GM18498 (cell line): ENCODE data around the gene KCTD12.

Source experiments
- ATAC-seq: cut with Tn5 transposase; IDR thresholded peaks from one replicate; pipeline ENCODE4 v1.9.1; 2021; ENCODE audit warnings: mild to moderate bottlenecking, moderate library complexity; ENCODE audit not compliant: unreplicated experiment

KCTD12 gene

GRCh38 chr13:76860706-76861105, 25.5 kb downstream of the KCTD12 start:
- ATAC-seq, result no peak

DNA sequence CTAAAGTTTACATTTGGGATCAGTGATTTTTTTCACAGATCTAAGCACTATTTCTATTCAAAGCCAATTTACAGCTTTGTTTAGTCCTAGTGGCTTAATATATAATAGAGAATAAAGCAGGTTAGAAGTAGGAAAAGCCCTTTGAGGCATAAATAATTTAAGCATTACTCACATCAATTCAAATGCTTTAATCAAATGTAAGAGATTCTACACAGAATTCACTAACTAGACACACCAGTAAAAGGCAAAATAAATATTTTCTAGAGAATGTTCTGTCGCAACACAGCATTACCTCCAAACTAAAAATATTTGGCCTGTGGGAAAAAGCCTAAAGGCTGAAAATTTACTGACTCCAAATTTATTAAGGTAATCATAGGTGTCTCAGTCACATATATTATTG, 31.3 kb downstream of the KCTD12 start:
- no peak for ATAC-seq

GRCh38 chr13:76853921-76854608, 32.1 kb downstream of the KCTD12 start:
- ATAC-seq, result no peak

DNA sequence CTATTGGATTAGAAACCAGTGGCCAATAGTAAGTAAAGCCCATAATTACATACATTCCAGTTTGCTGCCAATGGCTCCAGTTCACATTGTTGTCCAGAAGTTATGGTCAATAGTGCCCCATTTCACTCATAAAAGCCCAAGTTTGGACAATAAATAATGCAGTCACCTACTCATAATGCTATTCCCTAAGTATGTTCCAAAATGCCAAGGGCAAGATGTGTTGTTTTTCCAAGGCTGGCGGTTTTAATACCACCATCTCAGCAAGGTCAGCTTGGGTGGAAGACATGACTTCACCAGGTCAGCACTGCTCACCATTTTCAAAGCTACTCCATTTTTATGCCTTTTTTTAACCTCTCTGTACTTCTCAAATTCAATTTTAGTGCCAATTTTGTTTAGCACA, 32.7 kb downstream of the KCTD12 start:
- ATAC-seq, result no peak

GRCh38 chr13:76852986-76853385, 33.2 kb downstream of the KCTD12 start:
- no peak for ATAC-seq

DNA sequence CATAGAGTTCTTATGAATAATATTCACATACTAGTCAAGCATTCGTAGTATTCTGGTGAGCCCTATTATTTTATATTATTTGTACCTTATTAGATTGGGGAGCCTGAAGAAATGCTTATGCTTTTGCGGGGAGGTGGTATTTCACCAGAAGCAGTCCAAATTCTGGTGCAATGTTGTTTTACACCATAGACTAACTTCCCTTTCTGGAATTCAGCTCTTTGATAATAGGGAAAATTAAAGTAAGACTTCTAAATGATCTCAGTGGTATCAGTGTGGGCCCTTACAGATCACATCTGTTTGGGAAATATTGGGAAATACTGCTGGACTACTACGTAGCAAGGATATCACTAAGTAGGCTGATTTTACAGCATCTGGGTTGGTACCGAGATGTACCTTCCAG, 34.2 kb downstream of the KCTD12 start:
- ATAC-seq, result no peak

DNA sequence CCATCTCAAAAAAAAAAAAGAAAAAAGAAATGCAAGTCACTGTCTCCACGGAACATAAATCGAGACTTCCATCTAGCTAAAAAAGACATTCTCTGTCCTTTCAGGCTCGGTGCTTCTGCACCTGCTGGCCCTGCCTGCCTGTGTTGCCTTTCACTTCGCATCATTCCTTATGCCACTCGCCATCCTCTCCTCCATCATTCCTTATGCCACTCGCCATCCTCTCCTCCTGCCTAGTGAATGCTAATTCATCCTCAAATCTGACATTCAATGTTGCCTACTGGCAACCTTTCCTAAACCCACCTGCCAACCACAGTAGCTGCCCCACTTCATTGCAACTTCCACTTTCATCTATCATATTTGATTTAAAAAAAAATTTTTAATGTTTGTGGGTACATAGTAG, 36.7 kb downstream of the KCTD12 start:
- ATAC-seq, result no peak

- no peak for ATAC-seq
Observed at GRCh38 chr13:76848596-76848995, 37.6 kb downstream of the KCTD12 start.

GRCh38 chr13:76846363-76846762, 39.8 kb downstream of the KCTD12 start:
- ATAC-seq, result no peak

GRCh38 chr13:76845865-76846264, 40.3 kb downstream of the KCTD12 start:
- ATAC-seq, result no peak

GRCh38 chr13:76845367-76845766, 40.8 kb downstream of the KCTD12 start:
- no peak for ATAC-seq

GRCh38 chr13:76837801-76838200, 48.4 kb downstream of the KCTD12 start:
- ATAC-seq, result no peak

DNA sequence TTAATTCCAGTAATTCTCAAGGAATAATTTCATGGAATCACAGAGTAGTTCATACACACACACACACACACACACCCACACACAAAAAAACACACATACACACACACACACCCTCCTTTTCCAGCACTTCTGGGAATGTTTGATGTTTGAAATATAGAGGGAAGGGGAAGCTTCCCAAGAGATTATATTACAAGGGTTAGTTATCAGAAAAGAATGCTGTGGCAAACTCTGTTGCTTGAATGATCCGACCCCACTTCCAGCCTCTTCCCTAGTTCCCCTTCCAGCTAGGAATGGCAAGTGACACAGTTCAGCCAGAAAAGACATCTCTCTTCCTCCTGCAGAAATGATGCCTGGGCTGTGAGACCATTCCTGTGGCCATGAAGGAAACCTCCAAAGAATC, 49.9 kb downstream of the KCTD12 start:
- ATAC-seq, result no peak

DNA sequence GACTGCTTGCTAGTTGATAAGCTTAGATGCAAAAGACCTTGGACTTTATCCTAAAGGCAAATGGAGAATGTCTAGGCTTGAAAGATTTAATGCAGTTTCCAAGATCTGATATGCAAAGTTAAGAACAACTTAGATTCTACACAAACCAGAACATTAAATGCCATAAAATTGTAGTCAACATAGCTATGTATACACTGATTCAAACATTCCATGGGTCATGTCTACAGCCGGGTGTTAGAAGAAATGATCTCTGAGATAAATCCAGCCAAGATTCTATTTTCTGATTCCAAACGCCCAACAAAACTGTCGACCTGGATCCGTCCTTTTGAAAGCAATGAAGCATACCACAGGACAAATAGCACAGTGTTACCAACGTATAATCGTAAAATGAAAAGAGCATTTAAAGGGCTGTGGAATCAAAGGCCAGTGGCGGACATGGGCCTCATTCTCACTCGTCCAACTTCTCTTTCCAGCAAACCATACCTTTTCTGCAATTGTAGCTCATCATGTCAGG, 52.7 kb downstream of the KCTD12 start:
- no peak for ATAC-seq

- ATAC-seq, result no peak
Observed at GRCh38 chr13:76832258-76832988, 53.8 kb downstream of the KCTD12 start.

- no peak for ATAC-seq
Observed at GRCh38 chr13:76830805-76831204, 55.4 kb downstream of the KCTD12 start.
